ENCODE data around the gene MT1A. TPM values are rescaled to one million over a fixed set of nuclear protein-coding genes. Genes with fewer than 3 reads are reported as not detected.
A peak's percentile ranks its signal among the peaks of the same experiment; 100 is the strongest.

MT1A gene
- total RNA-seq, 1 experiment from 2014 or later = 2.8 TPM

DNA sequence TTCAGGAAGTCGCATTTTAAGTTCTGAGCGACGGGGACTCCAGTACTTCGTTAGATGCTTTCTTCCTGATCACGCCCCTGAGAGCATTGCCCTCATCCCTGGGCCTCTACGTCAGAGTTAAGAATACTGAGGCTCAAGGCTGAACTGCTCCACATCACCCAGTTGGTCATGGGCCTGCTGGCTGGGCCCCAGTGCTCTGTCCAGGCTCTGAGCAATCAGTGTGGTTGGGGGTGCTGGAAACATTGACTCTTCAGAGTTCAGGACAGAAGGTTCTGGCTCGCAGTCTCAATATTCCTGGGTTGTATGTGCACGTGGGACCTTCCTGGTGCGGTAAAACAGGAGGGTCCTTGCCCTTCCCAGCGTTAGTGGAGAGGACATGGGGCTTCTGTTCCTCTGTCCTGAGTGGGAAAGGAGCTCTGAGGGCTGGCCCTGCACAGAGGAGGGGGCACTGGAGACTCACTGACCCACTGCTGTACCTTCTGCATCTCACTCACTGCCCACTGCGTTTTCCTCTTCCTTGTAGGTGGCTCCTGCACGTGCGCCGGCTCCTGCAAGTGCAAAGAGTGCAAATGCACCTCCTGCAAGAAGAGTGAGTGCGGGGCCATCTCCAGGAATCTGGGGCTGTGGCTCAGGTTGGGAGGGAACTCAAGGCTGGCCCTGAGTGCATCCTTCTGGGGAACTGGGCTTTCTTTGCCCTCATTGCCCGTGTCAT, 12.4 kb upstream of the MT1A start (continued):
- TF ChIP-seq, protein P1, sequence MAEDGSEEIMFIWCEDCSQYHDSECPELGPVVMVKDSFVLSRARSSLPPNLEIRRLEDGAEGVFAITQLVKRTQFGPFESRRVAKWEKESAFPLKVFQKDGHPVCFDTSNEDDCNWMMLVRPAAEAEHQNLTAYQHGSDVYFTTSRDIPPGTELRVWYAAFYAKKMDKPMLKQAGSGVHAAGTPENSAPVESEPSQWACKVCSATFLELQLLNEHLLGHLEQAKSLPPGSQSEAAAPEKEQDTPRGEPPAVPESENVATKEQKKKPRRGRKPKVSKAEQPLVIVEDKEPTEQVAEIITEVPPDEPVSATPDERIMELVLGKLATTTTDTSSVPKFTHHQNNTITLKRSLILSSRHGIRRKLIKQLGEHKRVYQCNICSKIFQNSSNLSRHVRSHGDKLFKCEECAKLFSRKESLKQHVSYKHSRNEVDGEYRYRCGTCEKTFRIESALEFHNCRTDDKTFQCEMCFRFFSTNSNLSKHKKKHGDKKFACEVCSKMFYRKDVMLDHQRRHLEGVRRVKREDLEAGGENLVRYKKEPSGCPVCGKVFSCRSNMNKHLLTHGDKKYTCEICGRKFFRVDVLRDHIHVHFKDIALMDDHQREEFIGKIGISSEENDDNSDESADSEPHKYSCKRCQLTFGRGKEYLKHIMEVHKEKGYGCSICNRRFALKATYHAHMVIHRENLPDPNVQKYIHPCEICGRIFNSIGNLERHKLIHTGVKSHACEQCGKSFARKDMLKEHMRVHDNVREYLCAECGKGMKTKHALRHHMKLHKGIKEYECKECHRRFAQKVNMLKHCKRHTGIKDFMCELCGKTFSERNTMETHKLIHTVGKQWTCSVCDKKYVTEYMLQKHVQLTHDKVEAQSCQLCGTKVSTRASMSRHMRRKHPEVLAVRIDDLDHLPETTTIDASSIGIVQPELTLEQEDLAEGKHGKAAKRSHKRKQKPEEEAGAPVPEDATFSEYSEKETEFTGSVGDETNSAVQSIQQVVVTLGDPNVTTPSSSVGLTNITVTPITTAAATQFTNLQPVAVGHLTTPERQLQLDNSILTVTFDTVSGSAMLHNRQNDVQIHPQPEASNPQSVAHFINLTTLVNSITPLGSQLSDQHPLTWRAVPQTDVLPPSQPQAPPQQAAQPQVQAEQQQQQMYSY (CRISPR knock-in tag; IDR thresholded peaks at IDR 0.05) = no peak
- TF ChIP-seq FOXK1 (CRISPR knock-in tag; IDR thresholded peaks at IDR 0.05) (no peak), ZNF263 (CRISPR knock-in tag; IDR thresholded peaks at IDR 0.05; ENCODE audit: low read depth) (no peak), IRF2 (CRISPR knock-in tag; IDR thresholded peaks at IDR 0.05; ENCODE audit: borderline replicate concordance, low read depth) (no peak), MYBL2 (CRISPR knock-in tag; IDR thresholded peaks at IDR 0.05) (no peak), HMGA2 (CRISPR knock-in tag; IDR thresholded peaks at IDR 0.05) (no peak), ZNF423 (CRISPR knock-in tag; IDR thresholded peaks at IDR 0.05) (no peak), ZNF671 (CRISPR knock-in tag; IDR thresholded peaks at IDR 0.05) (no peak)
- TF ChIP-seq, protein P2, sequence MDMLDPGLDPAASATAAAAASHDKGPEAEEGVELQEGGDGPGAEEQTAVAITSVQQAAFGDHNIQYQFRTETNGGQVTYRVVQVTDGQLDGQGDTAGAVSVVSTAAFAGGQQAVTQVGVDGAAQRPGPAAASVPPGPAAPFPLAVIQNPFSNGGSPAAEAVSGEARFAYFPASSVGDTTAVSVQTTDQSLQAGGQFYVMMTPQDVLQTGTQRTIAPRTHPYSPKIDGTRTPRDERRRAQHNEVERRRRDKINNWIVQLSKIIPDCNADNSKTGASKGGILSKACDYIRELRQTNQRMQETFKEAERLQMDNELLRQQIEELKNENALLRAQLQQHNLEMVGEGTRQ (CRISPR knock-in tag; IDR thresholded peaks at IDR 0.05) = no peak
- TF ChIP-seq, protein P3, sequence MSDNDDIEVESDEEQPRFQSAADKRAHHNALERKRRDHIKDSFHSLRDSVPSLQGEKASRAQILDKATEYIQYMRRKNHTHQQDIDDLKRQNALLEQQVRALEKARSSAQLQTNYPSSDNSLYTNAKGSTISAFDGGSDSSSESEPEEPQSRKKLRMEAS (CRISPR knock-in tag; IDR thresholded peaks at IDR 0.05) = no peak
- TF ChIP-seq, protein P4, sequence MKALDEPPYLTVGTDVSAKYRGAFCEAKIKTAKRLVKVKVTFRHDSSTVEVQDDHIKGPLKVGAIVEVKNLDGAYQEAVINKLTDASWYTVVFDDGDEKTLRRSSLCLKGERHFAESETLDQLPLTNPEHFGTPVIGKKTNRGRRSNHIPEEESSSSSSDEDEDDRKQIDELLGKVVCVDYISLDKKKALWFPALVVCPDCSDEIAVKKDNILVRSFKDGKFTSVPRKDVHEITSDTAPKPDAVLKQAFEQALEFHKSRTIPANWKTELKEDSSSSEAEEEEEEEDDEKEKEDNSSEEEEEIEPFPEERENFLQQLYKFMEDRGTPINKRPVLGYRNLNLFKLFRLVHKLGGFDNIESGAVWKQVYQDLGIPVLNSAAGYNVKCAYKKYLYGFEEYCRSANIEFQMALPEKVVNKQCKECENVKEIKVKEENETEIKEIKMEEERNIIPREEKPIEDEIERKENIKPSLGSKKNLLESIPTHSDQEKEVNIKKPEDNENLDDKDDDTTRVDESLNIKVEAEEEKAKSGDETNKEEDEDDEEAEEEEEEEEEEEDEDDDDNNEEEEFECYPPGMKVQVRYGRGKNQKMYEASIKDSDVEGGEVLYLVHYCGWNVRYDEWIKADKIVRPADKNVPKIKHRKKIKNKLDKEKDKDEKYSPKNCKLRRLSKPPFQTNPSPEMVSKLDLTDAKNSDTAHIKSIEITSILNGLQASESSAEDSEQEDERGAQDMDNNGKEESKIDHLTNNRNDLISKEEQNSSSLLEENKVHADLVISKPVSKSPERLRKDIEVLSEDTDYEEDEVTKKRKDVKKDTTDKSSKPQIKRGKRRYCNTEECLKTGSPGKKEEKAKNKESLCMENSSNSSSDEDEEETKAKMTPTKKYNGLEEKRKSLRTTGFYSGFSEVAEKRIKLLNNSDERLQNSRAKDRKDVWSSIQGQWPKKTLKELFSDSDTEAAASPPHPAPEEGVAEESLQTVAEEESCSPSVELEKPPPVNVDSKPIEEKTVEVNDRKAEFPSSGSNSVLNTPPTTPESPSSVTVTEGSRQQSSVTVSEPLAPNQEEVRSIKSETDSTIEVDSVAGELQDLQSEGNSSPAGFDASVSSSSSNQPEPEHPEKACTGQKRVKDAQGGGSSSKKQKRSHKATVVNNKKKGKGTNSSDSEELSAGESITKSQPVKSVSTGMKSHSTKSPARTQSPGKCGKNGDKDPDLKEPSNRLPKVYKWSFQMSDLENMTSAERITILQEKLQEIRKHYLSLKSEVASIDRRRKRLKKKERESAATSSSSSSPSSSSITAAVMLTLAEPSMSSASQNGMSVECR (CRISPR knock-in tag; IDR thresholded peaks at IDR 0.05; ENCODE audit: borderline replicate concordance) = no peak

DNA sequence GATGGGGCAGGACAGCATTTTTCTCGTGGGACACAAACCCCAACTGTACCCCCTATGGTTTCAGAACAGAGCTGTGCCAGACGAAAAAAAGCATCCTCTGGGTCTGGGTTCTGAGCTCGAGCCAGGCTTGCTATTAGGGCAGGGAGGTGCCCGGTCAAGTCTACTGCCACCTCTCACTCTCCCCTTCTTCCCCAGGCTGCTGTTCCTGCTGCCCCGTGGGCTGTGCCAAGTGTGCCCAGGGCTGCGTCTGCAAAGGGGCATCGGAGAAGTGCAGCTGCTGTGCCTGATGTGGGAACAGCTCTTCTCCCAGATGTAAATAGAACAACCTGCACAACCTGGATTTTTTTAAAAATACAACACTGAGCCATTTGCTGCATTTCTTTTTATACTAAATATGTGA, 11.8 kb upstream of the MT1A start:
- Mint-ChIP-seq H3K27ac (no peak overlapping the region), H3K36me3 (peaks cover 2% of the 10 kb centered on the region; the same call in 1 of the 2 replicates), H3K9me3 (peaks cover 8% of the 10 kb centered on the region; the same call in 1 of the 2 replicates), H3K4me3 (peak overlapping the region; percentile 74; the same call in 1 of the 2 replicates), H3K27me3 (ENCODE audit: low read depth) (peaks cover 98% of the 10 kb centered on the region), H3K4me1 (peaks cover 38% of the 10 kb centered on the region)
- ChIA-PET POLR2A (interaction anchor here (1.2 to 4.9 kb wide), 7 partner anchors 10 to 56 kb away, joined by 4 to 68 read pairs (median 24); partner anchors contain the start of genes MT1F, MT1G, MT1H and MT1X), CTCF (interaction anchor here (1.2 to 1.8 kb wide), 3 partner anchors 9 to 47 kb away, joined by 3 to 5 read pairs (median 4); no protein-coding TSS in a partner anchor)
- DNase-seq (ENCODE audit: low spot score) (no peak), ATAC-seq (no peak)
- TF ChIP-seq FOXJ3 (CRISPR knock-in tag; IDR thresholded peaks at IDR 0.05; ENCODE audit: borderline replicate concordance) (no peak), ELF4 (CRISPR knock-in tag; IDR thresholded peaks at IDR 0.05; ENCODE audit: low read depth) (no peak)
